Limb (tissue), 2 donors: Measurements from ENCODE around the gene UNC93B1.
A peak's percentile ranks its signal among the peaks of the same experiment; 100 is the strongest.
"Not testable (repeated sequence)": the region's sequence is repeated elsewhere in the genome, so short reads cannot be mapped to it uniquely, and the experiment has no call there.

ENCODE experiments used
- DNase-seq, 2 donors: peaks; one replicate each; pipeline ENCODE4 v3.0.0-alpha.2; 2016; ENCODE audit errors: extremely low spot score in 2 of 2

UNC93B1 gene

DNA sequence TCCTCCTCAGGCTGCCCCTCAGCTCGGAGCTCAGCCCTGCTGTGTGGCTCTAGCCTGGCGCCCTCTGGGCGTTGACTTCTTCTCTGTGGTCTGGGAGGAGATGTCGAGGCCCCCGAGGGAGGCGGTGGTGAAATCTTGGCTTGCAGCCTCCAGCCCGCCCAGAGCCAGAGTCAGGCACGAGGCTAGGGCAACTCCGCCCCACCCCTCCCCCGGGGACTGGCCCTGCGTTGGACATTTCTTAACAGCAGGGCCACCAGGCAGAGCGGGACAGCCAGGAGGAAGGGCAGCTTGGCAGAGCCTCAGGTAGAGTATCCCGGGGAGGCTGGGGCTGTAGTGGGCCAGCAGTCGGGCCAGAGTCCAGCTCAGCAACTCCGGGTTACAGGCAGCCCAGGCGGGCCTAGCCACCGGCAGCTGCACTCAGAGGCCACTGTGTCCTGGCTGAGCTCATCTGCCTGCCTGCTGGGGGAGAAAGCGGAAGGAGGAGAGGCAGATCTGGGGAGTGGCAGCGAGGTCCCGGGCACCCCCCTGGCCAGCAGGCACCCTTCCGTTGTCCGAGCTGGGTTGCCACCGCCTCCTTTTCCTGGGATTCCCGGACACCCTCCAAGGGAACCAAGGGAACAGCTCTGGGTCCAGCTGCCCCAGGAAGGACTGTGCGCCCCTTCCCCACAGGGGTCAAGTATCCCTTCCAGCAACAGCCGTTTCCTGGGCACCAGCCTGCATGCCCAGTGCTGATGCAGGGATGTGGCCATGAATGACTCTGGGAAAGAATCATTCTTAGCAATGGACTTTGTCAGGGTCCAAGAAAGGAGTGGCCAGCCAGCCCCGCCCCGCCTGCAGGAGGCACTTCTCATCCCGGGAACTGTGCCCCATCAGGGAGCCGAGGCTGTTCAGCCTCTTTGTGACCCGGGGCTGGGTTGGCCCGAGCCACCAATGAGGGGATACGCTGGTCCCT, 6.5 kb upstream of the UNC93B1 start, which contains the start of gene ALDH3B1:
ALDH3B1 (plus strand) TSS at position 238 of the 952 bp plus-strand sequence. CDS start 4,971 bp downstream, outside the sequence.
- peak in 1 of 2 donors; percentile 67 for DNase-seq

DNA sequence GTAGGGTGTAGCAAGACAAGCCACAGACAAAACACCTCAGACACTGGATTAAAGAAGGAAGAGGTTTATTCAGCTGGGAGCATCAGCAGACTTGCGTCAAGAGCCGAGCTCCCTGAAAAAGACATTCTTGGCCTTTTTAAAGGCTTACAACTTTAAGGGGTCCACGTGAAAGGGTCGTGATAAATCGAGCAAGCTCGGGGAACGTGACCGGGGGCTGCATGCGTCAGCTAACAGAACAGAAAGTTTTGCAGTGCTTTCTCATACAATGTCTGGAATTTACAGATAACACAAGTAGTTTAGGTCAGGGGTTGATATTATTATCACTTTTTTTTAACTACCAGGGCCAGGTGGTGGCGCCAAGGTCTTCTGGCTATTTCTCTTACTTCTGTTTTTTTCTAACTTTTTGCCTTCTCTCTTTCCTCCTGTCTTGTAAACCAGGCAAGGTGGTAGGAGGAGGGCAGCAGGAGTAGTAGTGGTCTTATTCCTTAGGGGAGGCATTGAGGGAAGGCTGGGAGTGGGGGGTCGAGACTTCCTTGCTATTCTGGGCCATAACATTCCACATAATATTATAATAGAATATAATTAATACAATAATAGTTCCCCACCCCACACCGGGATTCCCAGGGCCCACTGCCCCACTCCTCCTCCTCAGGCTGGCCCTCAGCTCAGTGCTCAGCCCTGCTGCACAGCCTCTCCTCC, 5.6 kb upstream of the UNC93B1 start:
- DNase-seq = no peak

DNA sequence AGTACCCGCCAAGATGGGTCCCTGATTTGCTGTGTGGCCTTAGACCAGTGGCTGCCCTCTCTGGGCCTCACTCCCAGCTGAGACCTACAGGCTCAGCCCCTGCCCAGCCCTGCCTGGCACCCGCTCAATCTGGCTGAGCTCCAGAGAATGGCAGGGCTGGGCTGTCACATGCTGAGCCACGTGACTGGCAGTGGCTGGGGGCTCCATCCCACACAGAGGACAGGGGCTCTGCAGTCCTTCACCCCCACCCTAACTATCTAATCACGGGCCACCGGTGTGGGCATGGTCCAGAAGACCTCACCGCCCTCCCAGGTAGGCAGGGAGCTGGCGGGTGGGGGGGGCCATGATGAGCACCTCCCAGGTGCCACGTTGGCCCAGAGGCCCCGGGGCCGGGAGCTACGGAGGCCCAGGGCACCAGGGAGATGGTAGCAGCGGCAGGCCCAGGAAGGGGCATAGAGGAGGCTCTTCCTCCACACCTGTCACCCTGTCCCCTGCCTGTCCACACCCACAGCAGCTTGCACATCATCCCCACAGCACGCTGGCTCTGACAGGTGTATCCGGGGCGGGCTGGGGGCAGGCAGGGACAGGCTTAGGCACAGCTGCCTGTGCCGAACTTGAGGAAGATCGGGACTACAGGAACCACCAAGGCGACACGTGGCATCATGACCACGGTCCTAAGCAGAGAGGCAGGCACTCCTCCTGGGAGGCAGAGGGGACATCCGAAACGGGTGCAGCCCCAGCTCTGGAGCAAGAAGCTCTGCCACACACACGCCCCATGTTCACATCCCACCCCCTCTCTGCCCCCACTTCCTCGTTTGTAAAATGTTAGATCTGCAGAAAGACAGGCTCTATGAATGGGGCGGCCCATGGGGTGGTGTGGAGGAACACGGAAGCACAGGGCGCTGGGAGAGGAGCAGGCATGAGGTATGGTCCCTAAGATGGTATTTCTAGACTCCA, 4.8 kb upstream of the UNC93B1 start:
- DNase-seq = no peak

DNA sequence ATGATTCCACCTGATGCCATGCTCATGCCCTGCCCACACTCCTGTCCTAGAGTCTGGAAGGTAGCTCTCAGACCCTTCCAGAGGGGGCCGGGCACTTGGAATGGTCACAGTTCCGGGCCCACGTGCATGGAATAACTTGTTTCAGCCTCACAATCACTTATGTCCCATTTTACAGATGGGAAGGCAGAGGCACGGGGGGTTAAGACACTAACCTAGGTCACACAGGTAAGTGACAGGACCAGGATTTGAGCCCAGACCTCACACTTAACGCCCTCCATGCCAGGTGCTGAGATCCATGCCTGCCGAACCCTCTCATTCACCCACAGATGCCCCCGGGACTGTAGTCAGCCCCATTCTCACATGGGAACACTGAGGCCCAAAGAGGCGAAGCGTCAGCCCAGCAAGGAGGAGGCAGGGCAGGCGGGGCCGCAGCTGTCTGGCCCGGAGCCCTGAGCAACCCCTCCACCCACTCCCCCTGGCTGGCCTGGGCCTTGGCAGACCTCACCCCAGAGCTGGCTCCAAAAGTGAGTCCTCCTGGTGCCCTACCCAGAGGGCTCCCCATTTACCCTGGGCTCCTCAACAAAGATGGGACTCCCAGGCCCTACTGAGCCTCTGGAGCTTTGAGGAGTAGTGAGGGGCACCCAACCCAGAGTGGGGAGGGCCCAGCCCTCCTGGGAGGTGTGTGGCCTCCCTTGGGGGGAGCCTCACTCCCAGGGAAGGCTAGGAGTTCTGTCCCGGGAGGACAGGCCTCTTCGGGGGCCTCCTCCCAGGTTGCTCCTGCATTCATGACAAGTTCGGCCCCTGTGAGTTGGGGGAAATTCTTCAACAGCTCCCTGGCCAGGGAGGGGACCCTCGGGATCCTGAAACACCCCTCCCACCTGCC, 3.8 kb upstream of the UNC93B1 start:
- DNase-seq = no peak

DNA sequence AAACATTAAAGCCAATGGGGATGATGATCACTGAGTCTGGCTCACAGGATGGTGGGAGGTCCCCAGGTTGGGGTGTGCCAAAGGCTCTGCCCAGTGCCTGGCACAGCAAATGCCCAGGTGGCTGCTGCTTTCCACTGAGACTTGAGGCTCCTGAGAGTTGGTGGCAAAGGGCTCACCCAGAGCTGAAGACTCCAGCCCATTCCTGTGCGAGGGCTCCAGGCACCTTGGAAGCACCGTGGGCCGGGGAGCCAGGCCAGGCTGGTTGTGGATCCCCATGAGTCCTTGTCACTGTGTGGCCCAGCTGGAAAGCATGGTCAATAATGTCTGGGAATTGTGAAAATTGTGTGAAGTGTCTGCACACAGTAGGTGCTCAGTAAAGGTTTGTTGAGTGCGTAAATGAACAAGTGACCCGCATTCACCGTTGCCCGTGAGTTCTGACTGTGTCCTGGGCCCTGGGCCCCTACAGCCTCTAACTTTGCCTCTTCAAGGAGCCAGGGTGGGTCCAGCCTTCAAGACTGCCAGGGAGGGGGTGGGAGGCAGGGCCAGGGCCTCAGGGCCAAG, 2.8 kb upstream of the UNC93B1 start:
- no peak for DNase-seq

DNA sequence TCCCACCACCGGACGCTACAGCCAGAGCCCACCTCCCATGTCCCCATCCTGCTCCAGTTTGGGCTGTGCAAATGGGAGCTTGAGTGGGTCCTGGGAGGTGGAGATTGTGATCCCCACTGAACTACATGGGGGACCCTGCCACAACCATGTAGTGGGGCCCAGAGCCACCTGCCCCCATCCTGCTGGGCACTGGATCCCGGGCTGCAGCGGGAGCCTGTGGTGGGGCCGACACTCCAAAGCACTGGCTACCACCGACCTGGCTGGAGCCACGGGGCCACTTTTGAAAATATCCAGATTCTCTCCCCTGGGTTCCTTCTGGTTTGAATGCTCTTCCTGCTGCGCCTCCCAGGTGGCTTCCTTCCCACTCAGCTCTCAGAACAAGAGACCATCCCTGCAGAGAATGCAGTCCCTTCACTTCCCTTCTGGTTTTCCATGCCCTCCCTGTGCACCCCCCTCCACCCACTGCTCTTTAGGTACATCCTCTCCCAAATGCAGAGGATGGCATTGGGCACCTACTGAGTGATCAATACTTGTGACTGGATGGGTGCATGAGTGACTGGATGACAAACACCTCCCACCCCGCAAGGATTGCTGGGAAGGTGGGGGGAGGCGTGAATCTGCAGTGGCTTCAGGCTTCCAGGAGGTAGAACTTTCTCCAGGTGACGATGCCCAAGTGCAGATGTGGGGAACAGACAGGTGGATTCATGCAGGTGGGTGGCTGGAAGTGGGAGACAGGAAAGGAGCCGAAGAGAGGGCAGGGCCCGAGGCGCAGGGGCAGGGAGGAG, 846 bp upstream of the UNC93B1 start:
- peak in 1 of 2 donors; percentile 19 for DNase-seq

DNA sequence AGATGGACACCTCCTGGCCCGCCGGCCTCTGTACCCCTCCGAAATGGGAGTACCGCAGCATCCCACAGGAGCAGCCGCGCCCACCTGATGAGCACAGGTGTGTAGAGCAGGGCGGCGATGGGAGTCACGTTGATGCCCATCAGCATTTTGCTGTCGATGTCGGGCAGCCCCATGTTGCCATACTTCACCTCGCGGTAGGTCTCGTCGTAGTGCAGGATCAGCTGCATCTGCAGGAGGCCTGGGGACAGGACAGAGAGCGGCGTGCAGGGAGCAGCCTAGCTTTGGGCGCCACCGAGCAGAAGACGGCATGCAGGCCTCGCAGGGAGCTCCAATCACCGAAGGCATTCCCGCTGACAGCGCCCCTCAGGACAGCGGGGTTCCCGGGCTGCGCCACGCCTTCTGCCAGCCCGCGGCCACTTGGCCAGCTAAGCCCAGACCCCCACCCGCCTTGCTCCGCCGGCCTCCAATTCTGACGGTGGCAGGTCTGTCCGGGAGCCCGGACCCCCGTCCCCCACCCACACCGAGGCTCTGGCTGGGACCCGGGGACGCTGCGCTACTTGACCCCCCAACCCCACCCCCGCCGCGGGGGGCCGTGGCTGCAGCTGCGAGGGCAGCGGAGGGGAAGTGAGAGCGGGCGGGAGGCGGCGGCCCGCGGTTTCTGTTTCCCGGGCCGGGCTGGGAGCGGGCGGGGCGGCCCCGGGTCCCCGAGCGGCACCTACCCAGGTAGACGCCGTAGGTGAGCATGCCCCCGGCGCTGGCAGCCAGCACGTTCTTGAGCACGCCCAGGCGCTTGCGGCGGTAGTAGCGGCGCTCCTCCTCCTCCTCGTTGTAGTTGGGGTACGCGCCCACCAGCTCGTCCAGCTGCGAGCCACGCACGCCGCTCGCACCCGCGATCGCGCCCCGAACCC, 705 bp downstream of the UNC93B1 start:
- DNase-seq = peak in 1 of 2 donors; percentile 45

DNA sequence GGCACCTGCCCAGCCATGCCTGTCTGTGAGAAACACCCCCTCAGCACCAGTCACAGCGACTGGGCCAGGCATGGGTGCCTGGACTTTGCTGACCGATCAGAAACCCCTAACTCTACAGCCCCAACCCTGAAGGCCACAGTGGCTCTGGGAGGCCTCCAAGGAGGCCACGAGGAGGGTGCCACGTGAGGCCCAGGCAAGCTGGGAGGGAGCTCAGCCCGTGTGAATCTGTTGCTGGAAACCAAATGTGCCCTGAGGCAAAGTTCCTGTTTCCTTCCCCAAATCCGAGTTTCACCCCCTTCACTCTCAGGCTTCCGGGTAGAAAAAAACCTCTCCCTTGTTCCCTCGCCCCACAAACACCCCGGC, 1.3 kb downstream of the UNC93B1 start:
- DNase-seq = no peak

DNA sequence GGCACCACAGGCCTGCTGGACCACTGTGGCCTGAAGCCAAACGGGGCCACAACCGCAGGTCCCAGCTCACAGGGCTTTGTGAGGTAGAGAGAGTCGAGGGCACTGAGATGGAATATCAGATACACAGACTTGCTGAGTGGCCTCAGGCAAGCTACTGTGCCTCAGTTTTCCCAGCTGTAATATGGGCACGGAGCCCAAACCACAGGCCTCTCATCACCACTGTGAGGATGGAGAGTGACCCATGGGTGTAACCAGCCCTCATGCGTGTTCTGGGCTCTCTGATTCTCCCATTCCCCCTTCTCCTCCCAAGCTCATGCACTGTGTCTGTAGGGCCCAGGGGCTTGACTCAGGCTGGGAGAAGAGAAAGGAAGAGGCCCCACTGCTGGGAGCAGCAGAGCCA, 4.2 kb downstream of the UNC93B1 start:
- no peak for DNase-seq

DNA sequence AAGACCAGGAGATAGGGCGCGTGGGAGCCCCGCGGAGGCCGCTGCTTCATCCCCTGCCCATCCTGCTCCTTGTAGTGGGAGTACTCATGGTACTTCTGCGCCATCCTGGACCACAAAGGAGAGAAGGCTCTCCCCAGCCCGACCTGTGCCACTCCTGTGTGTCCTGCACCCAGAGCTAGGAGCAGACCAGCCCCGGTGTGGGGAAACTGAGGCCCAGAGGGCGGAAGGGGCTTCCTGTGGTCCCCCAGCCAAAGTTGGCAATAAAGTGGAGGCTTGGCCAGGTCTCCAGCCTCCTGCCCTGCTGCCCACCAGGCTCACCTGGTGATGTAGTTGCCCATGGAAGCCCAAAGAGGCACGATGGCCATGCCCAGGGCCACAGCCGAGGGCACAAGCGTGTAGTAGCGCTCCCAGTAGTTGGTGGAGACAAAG, 4.7 kb downstream of the UNC93B1 start:
- no peak for DNase-seq

DNA sequence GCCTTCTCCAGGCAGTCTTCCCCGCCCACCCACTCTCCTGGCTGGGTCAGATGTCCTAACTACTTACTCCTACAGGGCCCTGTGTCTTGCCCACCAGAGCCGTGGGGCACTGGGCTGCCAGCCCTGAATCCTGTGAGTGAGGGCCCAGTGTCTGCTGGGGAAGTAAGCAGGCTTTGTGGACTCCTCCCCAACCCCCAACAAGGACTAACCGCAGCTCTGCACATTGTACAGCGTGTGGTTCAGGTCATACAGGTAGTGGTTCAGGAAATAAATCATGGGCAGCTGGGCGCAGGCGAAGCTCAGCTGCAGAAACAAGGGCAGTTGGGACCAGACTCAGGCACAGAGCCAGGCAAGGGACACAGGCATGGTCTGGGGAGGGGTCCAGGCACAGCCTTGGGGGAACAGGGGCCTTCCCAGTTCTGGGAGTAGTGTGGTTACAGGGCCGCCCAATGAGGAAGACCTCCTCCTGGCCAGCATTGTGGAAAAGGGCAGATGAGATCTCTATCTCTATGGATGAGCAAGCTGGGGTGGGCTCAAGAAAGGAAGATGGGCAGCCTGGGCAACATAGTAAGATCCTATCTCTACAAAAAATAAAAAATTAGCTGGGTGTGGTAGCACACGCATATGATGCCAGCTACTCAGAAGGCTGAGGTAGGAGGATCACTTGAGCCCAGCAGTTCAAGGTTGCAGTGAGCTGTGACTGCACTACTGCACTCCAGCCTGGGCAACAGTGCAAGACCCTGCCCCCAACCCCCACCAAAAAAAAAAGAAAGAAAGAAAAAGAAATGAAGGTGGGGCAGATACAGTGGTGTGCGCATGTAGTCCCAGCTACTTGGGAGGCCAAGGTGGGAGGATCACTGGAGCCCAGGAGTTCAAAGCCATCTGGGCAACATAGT, 5.5 kb downstream of the UNC93B1 start:
- no peak for DNase-seq

DNA sequence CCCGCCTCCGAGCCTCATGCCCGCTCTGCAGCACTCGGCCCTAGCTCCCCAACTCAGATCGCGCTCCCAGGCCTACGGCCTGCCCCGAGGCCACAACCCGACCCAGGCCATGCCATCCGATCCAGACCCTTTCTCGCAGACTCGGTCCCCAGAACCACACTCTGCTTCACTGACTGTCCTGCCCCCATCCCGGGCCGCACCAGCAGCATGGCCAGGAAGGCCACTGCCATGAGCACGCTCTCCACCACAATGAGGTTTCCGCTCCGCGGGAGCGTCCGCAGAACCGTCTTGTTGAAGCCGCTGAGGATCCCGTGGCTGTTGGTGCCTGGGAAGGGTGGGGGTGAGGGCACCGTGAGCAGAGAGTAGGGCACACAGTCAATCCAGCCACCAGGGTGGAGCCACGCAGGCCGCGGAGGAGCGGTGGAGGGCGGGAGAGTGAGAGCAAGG, 6.4 kb downstream of the UNC93B1 start:
- no peak for DNase-seq

DNA sequence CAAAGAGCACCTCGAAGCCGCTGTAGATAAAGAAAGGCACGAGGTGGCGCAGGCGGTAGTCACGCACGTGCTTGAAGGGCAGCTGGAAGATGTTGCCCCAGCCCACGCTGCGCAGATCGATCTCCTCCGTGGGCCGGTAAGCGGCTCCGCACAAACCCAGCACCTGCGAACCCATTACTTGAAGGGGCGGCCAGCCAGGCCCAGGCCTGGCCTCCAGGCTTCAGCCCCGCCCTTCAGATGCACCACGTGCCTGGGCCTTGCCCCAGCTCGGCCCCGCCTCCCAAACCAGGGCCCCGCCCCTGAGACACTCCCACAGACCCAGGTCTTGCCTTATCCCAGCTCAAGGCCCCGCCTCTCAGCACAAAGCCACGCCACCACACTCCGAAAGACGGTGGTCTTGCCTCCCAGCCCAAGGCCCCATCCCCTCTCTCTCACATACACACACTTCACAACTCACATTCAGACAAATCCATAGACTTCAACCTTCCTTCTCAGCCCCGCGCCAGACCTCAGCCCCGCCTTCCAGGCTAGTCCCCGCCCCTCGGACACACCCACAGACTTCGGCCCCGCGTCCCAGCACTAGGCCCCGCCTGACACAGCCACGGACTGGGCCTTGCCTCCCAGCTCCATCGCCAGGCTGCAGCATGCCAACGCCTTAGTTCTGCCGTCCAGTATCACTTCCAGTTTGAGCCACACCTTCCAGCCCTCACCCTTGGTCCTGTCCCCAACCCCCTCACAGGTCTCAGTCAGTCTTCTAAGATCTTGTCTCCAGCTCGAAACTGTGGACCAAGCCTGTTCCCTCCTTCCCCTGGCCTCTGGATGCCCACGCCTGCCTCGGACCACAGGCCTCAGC, 7.0 kb downstream of the UNC93B1 start:
- peak in 1 of 2 donors; percentile 47 for DNase-seq

DNA sequence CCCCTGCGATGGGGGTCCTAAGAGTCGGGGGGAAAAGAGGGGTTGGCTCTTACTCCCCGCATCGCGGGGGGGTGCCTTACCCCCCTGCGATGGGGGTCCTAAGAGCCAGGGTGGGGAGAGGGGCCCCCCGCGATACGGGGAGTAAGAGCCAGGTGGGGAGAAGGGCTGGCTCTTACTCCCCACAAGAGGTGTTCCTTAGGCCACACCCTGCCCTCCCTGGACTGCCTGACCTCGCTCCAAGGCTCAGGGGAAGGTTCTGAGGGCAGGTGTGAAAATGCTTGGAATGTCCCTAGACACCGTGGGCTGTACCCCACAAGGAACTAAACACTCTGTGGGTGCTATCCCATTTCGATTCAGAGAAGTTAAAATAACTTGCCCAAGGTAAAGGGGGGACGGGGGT, 7.8 kb downstream of the UNC93B1 start:
- DNase-seq = no peak

DNA sequence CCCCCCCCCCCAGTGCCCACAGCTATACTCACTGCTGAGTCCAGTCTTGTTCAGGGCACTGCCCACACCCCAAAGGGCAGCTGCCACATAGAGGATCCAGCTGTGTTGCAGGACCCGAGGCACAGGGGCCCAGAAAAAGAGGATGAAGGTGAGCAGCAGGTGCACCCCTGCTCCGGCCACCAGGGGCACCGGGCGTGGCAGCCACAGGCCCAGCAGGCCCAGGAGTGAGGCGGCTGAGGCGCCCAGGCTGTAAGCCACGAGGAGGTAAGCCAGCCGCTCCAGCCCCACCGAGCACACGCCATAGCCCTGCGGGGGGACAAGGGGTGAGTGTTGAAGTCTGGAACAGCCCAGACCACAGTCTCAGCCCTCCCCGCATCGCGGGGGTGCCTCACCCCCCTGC, 8.3 kb downstream of the UNC93B1 start:
- DNase-seq = not testable (repeated sequence)

DNA sequence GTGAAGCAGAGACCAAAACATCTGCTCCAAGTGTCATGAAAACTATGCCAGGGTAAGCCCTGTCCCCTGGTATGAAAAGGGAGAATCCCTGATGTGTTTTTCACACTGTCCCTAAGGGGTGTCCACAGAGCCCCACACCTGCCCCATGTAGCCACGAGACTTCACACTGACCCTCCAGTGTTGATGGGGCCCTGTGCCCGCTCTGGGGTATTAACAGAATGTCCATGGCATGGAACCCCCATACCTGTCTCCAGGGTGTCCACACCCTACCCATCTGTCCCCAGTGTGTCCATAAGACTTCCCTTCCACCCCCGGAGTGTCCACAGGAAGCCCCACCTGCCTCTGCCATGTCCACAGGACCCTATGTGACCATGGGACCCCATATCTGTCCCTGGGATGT, 8.8 kb downstream of the UNC93B1 start:
- DNase-seq = not testable (repeated sequence)
